Keratinocyte (primary cell): ENCODE results near the gene PTPA. TPM values are rescaled to one million over a fixed set of nuclear protein-coding genes. Genes with fewer than 3 reads are reported as not detected.
"Not testable (repeated sequence)": the region's sequence is repeated elsewhere in the genome, so short reads cannot be mapped to it uniquely, and the experiment has no call there.

Experiments used
- DNase-seq: peaks from one replicate; pipeline ENCODE4 v3.0.0-alpha.2; 2011; ENCODE audit warnings: low read depth, missing footprints, low spot score
- FAIRE-seq: peaks from 2 replicates; lab custom pipeline; 2011; peaks lifted over from hg19 to GRCh38; lab: Jason Lieb, UNC
- H2AFZ ChIP-seq: 2 replicates; pipeline ENCODE4 v1.6.0; 2012; ENCODE audit warnings: low read length, control low read depth, inconsistent platforms; ENCODE audit not compliant: control insufficient read depth
- H3K27ac ChIP-seq: 2 replicates; pipeline ENCODE4 v1.5.1; 2011; ENCODE audit warnings: low read length; ENCODE audit not compliant: control insufficient read depth, insufficient read depth
- H3K27me3 ChIP-seq: 3 replicates; pipeline ENCODE4 v1.6.0; 2011; ENCODE audit warnings: low read length; ENCODE audit not compliant: control insufficient read depth, insufficient read depth; ENCODE audit errors: extremely low read depth
- H3K36me3 ChIP-seq, 2 experiments: 2 replicates in 1 of 2; 3 replicates in 1 of 2; pipeline ENCODE4 v1.5.1; 2011; ENCODE audit warnings: low read length in 2 of 2, mild to moderate bottlenecking in 1 of 2; ENCODE audit not compliant: control insufficient read depth in 2 of 2, insufficient read depth in 2 of 2; ENCODE audit errors: extremely low read depth in 1 of 2
- H3K4me1 ChIP-seq: 3 replicates; pipeline ENCODE4 v1.5.1; 2011; ENCODE audit warnings: low read length; ENCODE audit not compliant: control insufficient read depth, insufficient read depth; ENCODE audit errors: extremely low read depth
- H3K4me2 ChIP-seq: 3 replicates; pipeline ENCODE4 v1.6.0; 2011; ENCODE audit warnings: low read depth, low read length; ENCODE audit not compliant: control insufficient read depth, insufficient read depth; ENCODE audit errors: extremely low read depth
- H3K4me3 ChIP-seq, 3 experiments: fragments of 200-600 bp in 1 of 3; sonication (generic) in 1 of 3; 2 replicates in 2 of 3; 3 replicates in 1 of 3; pipeline ENCODE4 v1.5.1; 2011 to 2016; ENCODE audit warnings: low read length in 3 of 3, mild to moderate bottlenecking in 3 of 3, control low read depth in 2 of 3, inconsistent platforms in 1 of 3, low read depth in 1 of 3, mixed read lengths in 1 of 3, mixed run types in 1 of 3, moderate library complexity in 1 of 3; ENCODE audit not compliant: control insufficient read depth in 2 of 3, insufficient read depth in 2 of 3; ENCODE audit errors: extremely low read depth in 1 of 3
- H3K79me2 ChIP-seq: 2 replicates; pipeline ENCODE4 v1.6.0; 2012; ENCODE audit warnings: low read length; ENCODE audit not compliant: control insufficient read depth, insufficient read depth
- H3K9ac ChIP-seq: 3 replicates; pipeline ENCODE4 v1.6.0; 2011; ENCODE audit warnings: low read length; ENCODE audit not compliant: control insufficient read depth, insufficient read depth; ENCODE audit errors: extremely low read depth
- H3K9me1 ChIP-seq: 3 replicates; pipeline ENCODE4 v1.6.0; 2011; ENCODE audit warnings: low read length; ENCODE audit not compliant: control insufficient read depth, insufficient read depth; ENCODE audit errors: extremely low read depth
- H3K9me3 ChIP-seq: 2 replicates; pipeline ENCODE4 v1.5.1; 2012; ENCODE audit warnings: low read depth, low read length; ENCODE audit not compliant: control insufficient read depth
- H4K20me1 ChIP-seq: 3 replicates; pipeline ENCODE4 v1.6.0; 2011; ENCODE audit warnings: low read length; ENCODE audit not compliant: control insufficient read depth, insufficient read depth; ENCODE audit errors: extremely low read depth
- CTCF ChIP-seq, 3 experiments: IDR thresholded peaks in 1 of 3; conservative IDR thresholded peaks in 1 of 3; optimal IDR thresholded peaks in 1 of 3; 2 replicates in 2 of 3; 3 replicates in 1 of 3; pipeline versions ENCODE3 to v1.5.1; 2011; ENCODE audit warnings: low read length in 3 of 3, mild to moderate bottlenecking in 3 of 3, moderate library complexity in 2 of 3, control low read depth in 1 of 3, inconsistent platforms in 1 of 3; ENCODE audit not compliant: insufficient read depth in 2 of 3; ENCODE audit errors: extremely low read depth in 1 of 3
- EZH2 ChIP-seq: IDR thresholded peaks from one replicate; pipeline ENCODE4 v1.6.1; 2012; ENCODE audit warnings: inconsistent platforms, mild to moderate bottlenecking, low read length, moderate library complexity
- dilution Hi-C: fragments of 300-500 bp; cut with MboI; formaldehyde crosslinking; loops from one replicate; pipeline ENCODE4 v1.7.0; 2020; ENCODE audit warnings: low sequenced_read_pairs; ENCODE audit not compliant: extremely low pct_ligation_motif_present
- polyA plus RNA-seq, 5 experiments: library from polyadenylated mRNA; depleted of rRNA in 3 of 5; stranded (reverse) in 3 of 5; stranded (forward) in 1 of 5; unstranded in 1 of 5; fragments of >200 nt; gene quantifications; 1 replicate in 1 of 5; 2 replicates in 3 of 5; 3 replicates in 1 of 5; pipeline versions ENCODE4 v1.2.1 to v1.2.3, GENCODE V29; 2011 to 2012; ENCODE audit warnings: missing spikeins in 2 of 5, low read depth in 1 of 5, low replicate concordance in 1 of 5

Gene PTPA
- polyA plus RNA-seq, 1 donor (not counting 4 experiments of a cell fraction or from before 2014, with no cell fraction given), result 98.0 TPM

GRCh38 chr9:129162497-129163197 lies 51.4 kb downstream of the PTPA start:
- no peak overlapping the region for H3K4me3 ChIP-seq
- no peak overlapping the region for H2AFZ ChIP-seq
- dilution Hi-C loops, result loop anchor here (25.0 kb wide), 1 partner anchor 450 kb away; the partner anchor contains the start of gene C9orf50
- H3K27me3 ChIP-seq, result no peaks in the 10 kb centered on the region
- H3K9me3 ChIP-seq, result no peaks in the 10 kb centered on the region
- no peaks in the 10 kb centered on the region for H3K9me1 ChIP-seq
- peaks cover 22% of the 10 kb centered on the region for H3K4me1 ChIP-seq
- FAIRE-seq (no peak), DNase-seq (no peak)
- H3K79me2 ChIP-seq, result no peaks in the 10 kb centered on the region
- no peaks in the 10 kb centered on the region for H3K36me3 ChIP-seq
- no peak overlapping the region for H3K9ac ChIP-seq
- no peaks in the 10 kb centered on the region for H4K20me1 ChIP-seq
- no peak overlapping the region for H3K4me2 ChIP-seq
- H3K27ac ChIP-seq, result no peak overlapping the region
- TF ChIP-seq CTCF (optimal IDR thresholded peaks at IDR 0.05 in 1 of 3, IDR thresholded peaks at IDR 0.05 in 1 of 3, conservative IDR thresholded peaks at IDR 0.05 in 1 of 3; ENCODE audit: extremely low read depth in 1 of 3, insufficient read depth in 2 of 3, low read length in 3 of 3) (no peak), EZH2 (no peak)

GRCh38 chr9:129163198-129163670 lies 52.0 kb downstream of the PTPA start:
- not testable (repeated sequence) for H3K9me1 ChIP-seq, H4K20me1 ChIP-seq, H3K4me2 ChIP-seq, H3K9ac ChIP-seq, FAIRE-seq, H3K27me3 ChIP-seq, H2AFZ ChIP-seq, H3K9me3 ChIP-seq, H3K36me3 ChIP-seq, H3K79me2 ChIP-seq, H3K27ac ChIP-seq, DNase-seq, H3K4me3 ChIP-seq
- H3K4me1 ChIP-seq, result peaks cover 28% of the 10 kb centered on the region
- dilution Hi-C loops, result loop anchor here (25.0 kb wide), 1 partner anchor 449 kb away; the partner anchor contains the start of gene C9orf50
